Vagina (tissue), 2 donors: ENCODE results near the gene USP19. TPM values are rescaled to one million over a fixed set of nuclear protein-coding genes. Genes with fewer than 3 reads are reported as not detected.

Experiments
- DNase-seq, 2 donors: peaks; one replicate each; pipeline ENCODE4 v3.0.0-alpha.2; 2017; ENCODE audit errors: extremely low spot score in 2 of 2
- H3K27ac ChIP-seq: fragments of 200-600 bp; sonication (generic); one replicate; pipeline ENCODE4 v1.5.1; 2019
- H3K27me3 ChIP-seq: fragments of 200-600 bp; sonication (generic); one replicate; pipeline ENCODE4 v1.5.1; 2019
- H3K36me3 ChIP-seq, 2 donors: fragments of 200-600 bp; sonication (generic); one replicate each; pipeline ENCODE4 v1.5.1; 2017 to 2019
- H3K4me1 ChIP-seq: fragments of 200-600 bp; sonication (generic); one replicate; pipeline ENCODE4 v1.5.1; 2019
- H3K4me3 ChIP-seq, 2 donors: fragments of 200-600 bp; sonication (generic); 1 replicate in 1 of 2; 2 replicates in 1 of 2; pipeline ENCODE4 v1.5.1; 2016 to 2019
- H3K9me3 ChIP-seq: fragments of 200-600 bp; sonication (generic); one replicate; pipeline ENCODE4 v1.5.1; 2019
- POLR2A ChIP-seq, 2 donors: fragments of 450-650 bp; IDR thresholded peaks; one replicate each; pipeline ENCODE4 v1.6.1; 2017; ENCODE audit warnings: antibody characterized with exemption in 2 of 2, mild to moderate bottlenecking in 2 of 2, moderate library complexity in 2 of 2
- POLR2AphosphoS5 ChIP-seq, 2 donors: sonication (generic); formaldehyde crosslinking; IDR thresholded peaks; one replicate each; pipeline ENCODE4 v1.9.0; 2017; ENCODE audit warnings: antibody characterized with exemption in 2 of 2, mild to moderate bottlenecking in 2 of 2, low read depth in 1 of 2; ENCODE audit not compliant: insufficient read depth in 1 of 2
- intact Hi-C: fragments of 100-400 bp; cut with DNase I; formaldehyde crosslinking; loops from one replicate; pipeline ENCODE4 v1.15.1; 2023
- total RNA-seq: library from RNA; depleted of rRNA; stranded (reverse); fragments of >200 nt; gene quantifications from one replicate; pipeline ENCODE4 v1.2.3, GENCODE V29; 2016
- TF ChIP-seq, protein P1 (sequence below), 3 experiments: fragments of 450-650 bp in 2 of 3; fragments of 200-600 bp in 1 of 3; sonication (generic) in 1 of 3; IDR thresholded peaks; one replicate each; pipeline ENCODE4 v1.5.1; 2017 to 2019; ENCODE audit warnings: antibody characterized with exemption in 3 of 3, mild to moderate bottlenecking in 2 of 3, moderate library complexity in 2 of 3

The USP19 gene
- total RNA-seq, 1 donor from 2014 or later = 59.9 TPM

- Histone ChIP-seq H3K9me3 (no peaks in the 10 kb centered on the region), H3K4me1 (peaks cover 24% of the 10 kb centered on the region), H3K27ac (peak overlapping the region; percentile 97), H3K27me3 (no peaks in the 10 kb centered on the region), H3K36me3 (peaks cover 5 to 76% of the 10 kb centered on the region in 2 donors), H3K4me3 (peak overlapping the region; percentile 76 to 100)
- TF ChIP-seq POLR2A (IDR thresholded peaks at IDR 0.05) = no peak
- TF ChIP-seq, protein P1, sequence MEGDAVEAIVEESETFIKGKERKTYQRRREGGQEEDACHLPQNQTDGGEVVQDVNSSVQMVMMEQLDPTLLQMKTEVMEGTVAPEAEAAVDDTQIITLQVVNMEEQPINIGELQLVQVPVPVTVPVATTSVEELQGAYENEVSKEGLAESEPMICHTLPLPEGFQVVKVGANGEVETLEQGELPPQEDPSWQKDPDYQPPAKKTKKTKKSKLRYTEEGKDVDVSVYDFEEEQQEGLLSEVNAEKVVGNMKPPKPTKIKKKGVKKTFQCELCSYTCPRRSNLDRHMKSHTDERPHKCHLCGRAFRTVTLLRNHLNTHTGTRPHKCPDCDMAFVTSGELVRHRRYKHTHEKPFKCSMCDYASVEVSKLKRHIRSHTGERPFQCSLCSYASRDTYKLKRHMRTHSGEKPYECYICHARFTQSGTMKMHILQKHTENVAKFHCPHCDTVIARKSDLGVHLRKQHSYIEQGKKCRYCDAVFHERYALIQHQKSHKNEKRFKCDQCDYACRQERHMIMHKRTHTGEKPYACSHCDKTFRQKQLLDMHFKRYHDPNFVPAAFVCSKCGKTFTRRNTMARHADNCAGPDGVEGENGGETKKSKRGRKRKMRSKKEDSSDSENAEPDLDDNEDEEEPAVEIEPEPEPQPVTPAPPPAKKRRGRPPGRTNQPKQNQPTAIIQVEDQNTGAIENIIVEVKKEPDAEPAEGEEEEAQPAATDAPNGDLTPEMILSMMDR (IDR thresholded peaks at IDR 0.05) = no peak
- TF ChIP-seq POLR2AphosphoS5 (IDR thresholded peaks at IDR 0.05; ENCODE audit: insufficient read depth in 1 of 2, low read depth in 1 of 2) = no peak
- no peak for DNase-seq
- intact Hi-C loops = no loop called here
These were observed 611 bp upstream of the USP19 start for GRCh38 chr3:49121132-49121736.

- Histone ChIP-seq H3K9me3 (no peaks in the 10 kb centered on the region), H3K4me1 (peaks cover 24% of the 10 kb centered on the region), H3K27ac (peak overlapping the region; percentile 97), H3K4me3 (peak overlapping the region; percentile 76 to 100), H3K27me3 (no peaks in the 10 kb centered on the region), H3K36me3 (peaks cover 5 to 78% of the 10 kb centered on the region in 2 donors)
- intact Hi-C loops = no loop called here
- TF ChIP-seq POLR2A (IDR thresholded peaks at IDR 0.05) (no peak), POLR2AphosphoS5 (IDR thresholded peaks at IDR 0.05; ENCODE audit: insufficient read depth in 1 of 2, low read depth in 1 of 2) (no peak)
- TF ChIP-seq, protein P1 (IDR thresholded peaks at IDR 0.05) = no peak
- no peak for DNase-seq
These were observed 556 bp downstream of the USP19 start for GRCh38 chr3:49120096-49120437.

DNA sequence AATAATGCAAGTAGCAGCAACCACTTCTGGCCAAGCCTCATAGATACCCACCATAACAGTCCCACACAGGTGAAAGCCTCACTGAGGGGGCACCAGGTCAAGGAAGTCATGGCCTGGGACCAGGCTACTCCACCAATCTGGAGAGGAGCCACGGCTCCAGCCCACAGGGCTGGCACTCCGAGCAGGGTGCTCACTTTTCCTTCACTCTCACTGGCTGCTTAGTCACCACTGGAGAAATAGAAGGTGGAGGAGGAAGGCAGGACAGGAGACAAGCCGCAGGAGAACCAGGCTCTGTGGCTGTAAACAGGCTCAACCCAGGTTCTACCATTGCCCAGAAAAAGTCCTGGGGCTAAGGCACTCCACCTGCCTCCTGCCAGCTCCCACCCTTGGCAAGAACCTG lies 1.2 kb downstream of the USP19 start:
- H3K27me3 ChIP-seq = no peaks in the 10 kb centered on the region
- TF ChIP-seq, protein P1 (IDR thresholded peaks at IDR 0.05) = no peak
- no peak for TF ChIP-seq POLR2A (IDR thresholded peaks at IDR 0.05)
- no peak for TF ChIP-seq POLR2AphosphoS5 (IDR thresholded peaks at IDR 0.05; ENCODE audit: insufficient read depth in 1 of 2, low read depth in 1 of 2)
- H3K36me3 ChIP-seq = peaks cover 5 to 78% of the 10 kb centered on the region in 2 donors
- no peak for DNase-seq
- intact Hi-C loops = no loop called here
- H3K4me1 ChIP-seq = peaks cover 24% of the 10 kb centered on the region
- H3K9me3 ChIP-seq = no peaks in the 10 kb centered on the region
- peak overlapping the region; percentile 76 to 100 for H3K4me3 ChIP-seq
- H3K27ac ChIP-seq = peak overlapping the region; percentile 97

DNA sequence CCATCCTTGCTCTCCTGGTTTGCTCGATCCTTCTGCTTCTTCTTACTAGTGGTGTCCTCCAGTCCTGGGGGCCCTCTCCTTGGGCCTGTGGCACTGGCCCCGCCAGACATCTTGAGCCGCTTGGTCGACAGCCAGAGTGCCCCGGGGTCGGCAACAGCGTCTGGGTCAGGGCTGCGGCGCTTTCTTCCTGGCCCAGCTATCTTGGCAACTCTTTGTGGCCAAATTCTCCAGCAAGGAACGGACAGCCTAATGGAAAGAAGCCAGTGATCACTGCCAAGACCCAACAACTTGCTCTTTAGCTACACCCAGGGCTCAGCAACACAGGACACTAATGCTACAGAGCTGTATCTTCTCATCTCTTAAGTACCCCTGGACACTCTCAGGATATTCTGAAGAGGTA lies 1.6 kb downstream of the USP19 start:
- peaks cover 5 to 78% of the 10 kb centered on the region in 2 donors for H3K36me3 ChIP-seq
- peaks cover 24% of the 10 kb centered on the region for H3K4me1 ChIP-seq
- intact Hi-C loops = no loop called here
- H3K27ac ChIP-seq = no peak overlapping the region
- no peak for DNase-seq
- no peaks in the 10 kb centered on the region for H3K27me3 ChIP-seq
- no peaks in the 10 kb centered on the region for H3K9me3 ChIP-seq
- peak overlapping the region in 1 of 2 donors; percentile 76 for H3K4me3 ChIP-seq
- TF ChIP-seq POLR2AphosphoS5 (IDR thresholded peaks at IDR 0.05; ENCODE audit: insufficient read depth in 1 of 2, low read depth in 1 of 2) (no peak), POLR2A (IDR thresholded peaks at IDR 0.05) (no peak)
- TF ChIP-seq, protein P1 (IDR thresholded peaks at IDR 0.05) = no peak

- H3K4me3 ChIP-seq = no peak overlapping the region
- no peak for DNase-seq
- H3K36me3 ChIP-seq = peaks cover 12 to 92% of the 10 kb centered on the region in 2 donors
- no peaks in the 10 kb centered on the region for H3K9me3 ChIP-seq
- TF ChIP-seq POLR2AphosphoS5 (IDR thresholded peaks at IDR 0.05; ENCODE audit: insufficient read depth in 1 of 2, low read depth in 1 of 2) = no peak
- TF ChIP-seq POLR2A (IDR thresholded peaks at IDR 0.05) = no peak
- TF ChIP-seq, protein P1 (IDR thresholded peaks at IDR 0.05) = no peak
- no peaks in the 10 kb centered on the region for H3K4me1 ChIP-seq
- intact Hi-C loops = no loop called here
- H3K27me3 ChIP-seq = no peaks in the 10 kb centered on the region
- H3K27ac ChIP-seq = no peak overlapping the region
These were observed 8.4 kb downstream of the USP19 start for GRCh38 chr3:49112262-49112661.
